CD4-positive, alpha-beta T cell treated with Interleukin-4 for 4 hours (primary cell): ENCODE results near the gene PRR7.
"Not testable (repeated sequence)": the region's sequence is repeated elsewhere in the genome, so short reads cannot be mapped to it uniquely, and the experiment has no call there.

ENCODE experiments used
- DNase-seq: peaks from one replicate; pipeline ENCODE4 v3.0.0-alpha.2; 2020

Gene PRR7

GRCh38 chr5:177446200-177447065 lies at the start of gene PRR7:
PRR7 (plus strand) TSS chr5:177446814; CDS start chr5:177455068, 8,254 bp downstream.
- peak; percentile 72 for DNase-seq

GRCh38 chr5:177397875-177398390 lies 48.7 kb upstream of the PRR7 start:
- DNase-seq: no peak

- DNase-seq: no peak
Observed at GRCh38 chr5:177399997-177400868, 46.4 kb upstream of the PRR7 start, which contains the start of gene PFN3. PFN3 (minus strand) TSS chr5:177400661; CDS start chr5:177400576, 85 bp downstream.

GRCh38 chr5:177402271-177403043 lies 44.2 kb upstream of the PRR7 start:
- DNase-seq: peak; percentile 72

GRCh38 chr5:177403102-177403791 lies 43.4 kb upstream of the PRR7 start:
- DNase-seq: peak; percentile 35

- DNase-seq: peak; percentile 86
Observed at GRCh38 chr5:177403792-177404640, 42.6 kb upstream of the PRR7 start.

- DNase-seq: no peak
Observed at GRCh38 chr5:177404641-177405179, 41.9 kb upstream of the PRR7 start.

GRCh38 chr5:177405312-177405711 lies 41.3 kb upstream of the PRR7 start:
- no peak for DNase-seq

- no peak for DNase-seq
Observed at GRCh38 chr5:177405805-177406204, 40.8 kb upstream of the PRR7 start.

- no peak for DNase-seq
Observed at GRCh38 chr5:177409043-177409801, 37.4 kb upstream of the PRR7 start, which contains the start of gene F12. F12 (minus strand) TSS chr5:177409564; CDS start chr5:177409527, 37 bp downstream.

GRCh38 chr5:177410575-177410974 lies 36.0 kb upstream of the PRR7 start:
- DNase-seq: no peak

GRCh38 chr5:177412603-177413233 lies 33.9 kb upstream of the PRR7 start:
- DNase-seq: peak; percentile 67

GRCh38 chr5:177414481-177414880 lies 32.1 kb upstream of the PRR7 start:
- DNase-seq: no peak

GRCh38 chr5:177417081-177417480 lies 29.5 kb upstream of the PRR7 start:
- not testable (repeated sequence) for DNase-seq

- DNase-seq: no peak
Observed at GRCh38 chr5:177419046-177419445, 27.6 kb upstream of the PRR7 start.

- not testable (repeated sequence) for DNase-seq
Observed at GRCh38 chr5:177420472-177420871, 26.1 kb upstream of the PRR7 start.

- no peak for DNase-seq
Observed at GRCh38 chr5:177421062-177421798, 25.4 kb upstream of the PRR7 start.

- no peak for DNase-seq
Observed at GRCh38 chr5:177423671-177424070, 22.9 kb upstream of the PRR7 start.
